K562 (cell line): ENCODE results near the gene PCNX3. TPM values are rescaled to one million over a fixed set of nuclear protein-coding genes. Genes with fewer than 3 reads are reported as not detected.

Experiments used
- CBX2 ChIP-seq: fragments of 200-600 bp; sonication (generic); IDR thresholded peaks from one replicate; pipeline ENCODE4 v1.6.1; 2012; ENCODE audit warnings: mild to moderate bottlenecking, low read length, inconsistent platforms; ENCODE audit not compliant: insufficient read depth, poor library complexity, severe bottlenecking
- CHAMP1 ChIP-seq: fragments of 450-650 bp; IDR thresholded peaks from 2 replicates; pipeline ENCODE4 v1.6.1; 2016; ENCODE audit warnings: mild to moderate bottlenecking
- E2F3 ChIP-seq: fragments of 250-450 bp; sonication (Bioruptor Pico); IDR thresholded peaks from 2 replicates; pipeline ENCODE4 v1.4.0; 2020; ENCODE audit warnings: mild to moderate bottlenecking
- EWSR1 ChIP-seq: fragments of 450-650 bp; IDR thresholded peaks from 2 replicates; pipeline ENCODE4 v1.6.1; 2018; ENCODE audit warnings: borderline replicate concordance, mild to moderate bottlenecking, low read depth, moderate library complexity; ENCODE audit not compliant: partially characterized antibody
- GATAD2B ChIP-seq: fragments of 450-650 bp; IDR thresholded peaks from 2 replicates; pipeline ENCODE4 v1.6.1; 2017; ENCODE audit warnings: mild to moderate bottlenecking, borderline replicate concordance
- GTF2E2 ChIP-seq: fragments of 200-800 bp; sonication (Bioruptor generic); IDR thresholded peaks from 2 replicates; pipeline ENCODE4 v1.6.1; 2016; ENCODE audit warnings: missing genetic modification characterization, missing compliant biosample characterization
- HMGN3 ChIP-seq: IDR thresholded peaks from 2 replicates; pipeline ENCODE4 v1.6.1; 2011; ENCODE audit warnings: borderline replicate concordance, low read depth, mild to moderate bottlenecking, mixed read lengths, low read length; ENCODE audit not compliant: insufficient read length; ENCODE audit errors: extremely low read depth
- ID3 ChIP-seq, 2 experiments: fragments of 250-450 bp in 1 of 2; fragments of 450-650 bp in 1 of 2; sonication (Bioruptor Pico) in 1 of 2; IDR thresholded peaks; 2 replicates each; pipeline versions ENCODE4 v1.6.1 to v1.8.0; 2016 to 2021; ENCODE audit warnings: mild to moderate bottlenecking in 2 of 2, moderate library complexity in 2 of 2, missing compliant biosample characterization in 1 of 2, missing genetic modification characterization in 1 of 2
- MAFG ChIP-seq: fragments of 450-650 bp; conservative IDR thresholded peaks from 2 replicates; pipeline ENCODE4 v1.6.1; 2016; ENCODE audit warnings: missing genetic modification characterization, missing compliant biosample characterization
- MCM5 ChIP-seq: fragments of 450-650 bp; IDR thresholded peaks from 2 replicates; pipeline ENCODE4 v1.6.1; 2016; ENCODE audit warnings: low read depth
- NCOA6 ChIP-seq: fragments of 450-650 bp; IDR thresholded peaks from 2 replicates; pipeline ENCODE4 v1.6.1; 2017; ENCODE audit warnings: mild to moderate bottlenecking
- NCOR1 ChIP-seq: fragments of 450-650 bp; IDR thresholded peaks from 2 replicates; pipeline ENCODE4 v1.6.1; 2016; ENCODE audit warnings: mild to moderate bottlenecking, moderate library complexity
- NEUROD1 ChIP-seq: fragments of 150-350 bp; IDR thresholded peaks from 2 replicates; pipeline ENCODE4 v1.6.1; 2014; ENCODE audit warnings: borderline replicate concordance, low read length, low read depth; ENCODE audit not compliant: partially characterized antibody
- PHB ChIP-seq: fragments of 250-450 bp; sonication (Bioruptor Pico); IDR thresholded peaks from 2 replicates; pipeline ENCODE4 v1.5.0; 2021
- RNF219 ChIP-seq: fragments of 250-450 bp; sonication (Bioruptor Pico); IDR thresholded peaks from 2 replicates; pipeline ENCODE4 v1.5.0; 2022; ENCODE audit warnings: mild to moderate bottlenecking
- SMARCA5 ChIP-seq: fragments of 450-650 bp; IDR thresholded peaks from 2 replicates; pipeline ENCODE4 v1.6.1; 2016
- TAF7 ChIP-seq: fragments of 450-650 bp; IDR thresholded peaks from 2 replicates; pipeline ENCODE4 v1.6.1; 2016; ENCODE audit warnings: missing genetic modification characterization, missing compliant biosample characterization
- WHSC1 ChIP-seq: IDR thresholded peaks from one replicate; pipeline ENCODE4 v1.6.1; 2012; ENCODE audit warnings: low read length, control low read depth, inconsistent platforms
- XRCC5 ChIP-seq: fragments of 200-400 bp; formaldehyde crosslinking; IDR thresholded peaks from 2 replicates; pipeline ENCODE4 v1.6.1; 2017; ENCODE audit warnings: low read depth, mild to moderate bottlenecking, low read length
- ZC3H4 ChIP-seq: sonication (generic); formaldehyde crosslinking; IDR thresholded peaks from 2 replicates; pipeline ENCODE4 v1.9.0; 2021; ENCODE audit warnings: missing genetic modification reagents, borderline replicate concordance
- ZNF124 ChIP-seq: sonication (generic); formaldehyde crosslinking; IDR thresholded peaks from 2 replicates; pipeline ENCODE4 v1.8.1; 2022; ENCODE audit warnings: missing genetic modification reagents
- ZNF77 ChIP-seq: fragments of 250-450 bp; sonication (Bioruptor Pico); IDR thresholded peaks from 2 replicates; pipeline ENCODE4 v1.5.0; 2020
- polyA plus RNA-seq, 8 experiments: library from polyadenylated mRNA; depleted of rRNA in 4 of 8; stranded (reverse) in 5 of 8; unstranded in 3 of 8; fragments of >200 nt; fragmentation: Nextera tagmentation in 2 of 8; fragmentation: Illumina TruSeq in 1 of 8; extraction: Ambion mirVana in 2 of 8; extraction: Trizol in 1 of 8; gene quantifications; 2 replicates each; pipeline versions ENCODE4 v1.2.1 to v1.2.3, GENCODE V29; 2011 to 2014; ENCODE audit warnings: inconsistent platforms in 1 of 8, missing spikeins in 1 of 8
- total RNA-seq, 7 experiments: library from RNA; depleted of rRNA in 6 of 7; stranded (reverse); fragments of >200 nt in 6 of 7; fragmentation: Illumina TruSeq in 2 of 7; extraction: Trizol in 2 of 7; gene quantifications; 2 replicates each; pipeline versions ENCODE4 v1.2.1 to v1.2.3, GENCODE V29; 2011 to 2021; ENCODE audit warnings: low replicate concordance in 1 of 7
- TF ChIP-seq, protein P1 (sequence below): fragments of 250-450 bp; sonication (Bioruptor Pico); IDR thresholded peaks from 2 replicates; pipeline ENCODE4 v1.8.0; 2022; ENCODE audit warnings: inconsistent platforms, mild to moderate bottlenecking, moderate library complexity, borderline replicate concordance

The PCNX3 gene
- total and polyA plus RNA-seq, 9 of the 15 experiments (the other 6 are each of a cell fraction or from before 2014, with no cell fraction given) = 0.11 to 47.8 (median 12.8) TPM

GRCh38 chr11:65652511-65653228 is 37.1 kb downstream of the PCNX3 start (continued):
- TF ChIP-seq, protein P1, sequence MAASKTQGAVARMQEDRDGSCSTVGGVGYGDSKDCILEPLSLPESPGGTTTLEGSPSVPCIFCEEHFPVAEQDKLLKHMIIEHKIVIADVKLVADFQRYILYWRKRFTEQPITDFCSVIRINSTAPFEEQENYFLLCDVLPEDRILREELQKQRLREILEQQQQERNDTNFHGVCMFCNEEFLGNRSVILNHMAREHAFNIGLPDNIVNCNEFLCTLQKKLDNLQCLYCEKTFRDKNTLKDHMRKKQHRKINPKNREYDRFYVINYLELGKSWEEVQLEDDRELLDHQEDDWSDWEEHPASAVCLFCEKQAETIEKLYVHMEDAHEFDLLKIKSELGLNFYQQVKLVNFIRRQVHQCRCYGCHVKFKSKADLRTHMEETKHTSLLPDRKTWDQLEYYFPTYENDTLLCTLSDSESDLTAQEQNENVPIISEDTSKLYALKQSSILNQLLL (CRISPR knock-in tag) = no peak
- TF ChIP-seq EWSR1 (no peak), MAFG (tag) (no peak), ZC3H4 (no peak), SMARCA5 (0 out of 2 replicates have a peak, but pooled peaks have one; percentile 46), CHAMP1 (no peak), GATAD2B (no peak), PHB (CRISPR knock-in tag) (no peak), NCOR1 (peak; percentile 68), ID3 (CRISPR knock-in tag; IDR thresholded peaks at IDR 0.05) (no peak), ID3 (tag; IDR thresholded peaks at IDR 0.05) (no peak; the same call in none of the 2 replicates), RNF219 (CRISPR knock-in tag) (no peak), GTF2E2 (tag) (no peak), CBX2 (no peak), MCM5 (no peak), TAF7 (tag) (0 out of 2 replicates have a peak, but pooled peaks have one; percentile 12), ZNF77 (CRISPR knock-in tag) (0 out of 2 replicates have a peak, but pooled peaks have one; percentile 67), ZNF124 (CRISPR knock-in tag) (no peak), WHSC1 (no peak), NCOA6 (peak; percentile 99), E2F3 (CRISPR knock-in tag) (0 out of 2 replicates have a peak, but pooled peaks have one; percentile 32), NEUROD1 (no peak), HMGN3 (peak; percentile 80), XRCC5 (no peak)
